ENCODE measurements around the gene HOXB5. TPM values are rescaled to one million over a fixed set of nuclear protein-coding genes. Genes with fewer than 3 reads are reported as not detected.

Gene HOXB5
- total RNA-seq, 1 experiment from 2014 or later, result not detected

- Histone ChIP-seq H2BK12ac (ENCODE audit: insufficient read length, low read depth, low read length) (no peak overlapping the region), H2BK20ac (ENCODE audit: low read depth, low read length, poor library complexity, severe bottlenecking) (no peak overlapping the region), H3K9ac (ENCODE audit: extremely low read depth, insufficient read length, low read length) (no peak overlapping the region), H3K23me2 (ENCODE audit: insufficient read length, low read depth, low read length, poor library complexity, severe bottlenecking) (no peaks in the 10 kb centered on the region), H3K4me2 (ENCODE audit: insufficient read depth, insufficient read length, low read length) (no peak overlapping the region), H3K14ac (ENCODE audit: insufficient read depth, low read length) (no peak overlapping the region), H3K18ac (ENCODE audit: insufficient read length, low read depth, low read length) (no peak overlapping the region), H4K8ac (replicated peaks; ENCODE audit: insufficient read length, low read depth, low read length) (no peak overlapping the region), H2BK5ac (ENCODE audit: insufficient read length, low read length) (no peak overlapping the region), H2AK5ac (ENCODE audit: insufficient read length, low read length) (no peak overlapping the region), H2BK15ac (ENCODE audit: low read depth, low read length) (no peak overlapping the region), H3K79me2 (ENCODE audit: insufficient read depth, low read length) (no peaks in the 10 kb centered on the region), H3K4me1 (ENCODE audit: insufficient read depth, low read length) (no peaks in the 10 kb centered on the region), H4K5ac (ENCODE audit: insufficient read length, low read depth, low read length) (no peak overlapping the region), H3K4ac (ENCODE audit: low read depth, low read length) (no peak overlapping the region), H2AFZ (ENCODE audit: low read length) (no peak overlapping the region), H3K27ac (ENCODE audit: insufficient read length, low read depth, low read length) (no peak overlapping the region), H3T11ph (ENCODE audit: low read length) (no peak overlapping the region), H2BK120ac (ENCODE audit: low read depth, low read length, poor library complexity, severe bottlenecking) (no peak overlapping the region), H3K23ac (ENCODE audit: insufficient read length, low read depth, low read length) (no peak overlapping the region), H3K56ac (ENCODE audit: insufficient read length, low read depth, low read length) (no peak overlapping the region), H3K79me1 (ENCODE audit: insufficient read depth, low read depth, low read length, poor library complexity, severe bottlenecking) (no peaks in the 10 kb centered on the region), H3K27me3 (ENCODE audit: insufficient read depth, low read length) (peaks cover 93% of the 10 kb centered on the region), H4K20me1 (ENCODE audit: control insufficient read depth, insufficient read depth, insufficient read length) (peaks cover 3% of the 10 kb centered on the region), H3K9me3 (ENCODE audit: control insufficient read depth, low read depth, low read length) (no peaks in the 10 kb centered on the region), H4K91ac (ENCODE audit: insufficient read length, low read depth, low read length) (no peak overlapping the region)
- Mint-ChIP-seq H3K4me3 (peak overlapping the region in 1 of 2 experiments; percentile 66; a peak in 3 of 5 replicates), H3K9me3 (peaks cover 10% of the 10 kb centered on the region in 2 experiments; a peak in 4 of 5 replicates), H3K4me1 (peaks cover 14 to 35% of the 10 kb centered on the region in 2 experiments), H3K27me3 (ENCODE audit: low read depth) (peaks cover 99% of the 10 kb centered on the region), H3K27ac (no peak overlapping the region), H3K36me3 (ENCODE audit: insufficient read depth in 1 of 3, low read depth in 3 of 3) (peaks cover 0 to 2% (median 0%) of the 10 kb centered on the region in 3 experiments; a peak in 1 of 7 replicates)
- peak; percentile 64 for DNase-seq
- TF ChIP-seq CTCF (conservative IDR thresholded peaks at IDR 0.05), result no peak
- no CpG with 5 or more reads among the region's 44 CpGs for WGBS (ENCODE audit: extremely low coverage, insufficient read length, low lambda C conversion rate)
Observed at GRCh38 chr17:48554412-48555257, 38.9 kb downstream of the HOXB5 start.
